ENCODE measurements around the gene PIH1D2. TPM values are rescaled to one million over a fixed set of nuclear protein-coding genes. Genes with fewer than 3 reads are reported as not detected.

PIH1D2 gene
- total and polyA plus RNA-seq, 2 donors (not counting 3 experiments of a cell fraction or from before 2014, with no cell fraction given): 0.51 to 1.3 TPM

DNA sequence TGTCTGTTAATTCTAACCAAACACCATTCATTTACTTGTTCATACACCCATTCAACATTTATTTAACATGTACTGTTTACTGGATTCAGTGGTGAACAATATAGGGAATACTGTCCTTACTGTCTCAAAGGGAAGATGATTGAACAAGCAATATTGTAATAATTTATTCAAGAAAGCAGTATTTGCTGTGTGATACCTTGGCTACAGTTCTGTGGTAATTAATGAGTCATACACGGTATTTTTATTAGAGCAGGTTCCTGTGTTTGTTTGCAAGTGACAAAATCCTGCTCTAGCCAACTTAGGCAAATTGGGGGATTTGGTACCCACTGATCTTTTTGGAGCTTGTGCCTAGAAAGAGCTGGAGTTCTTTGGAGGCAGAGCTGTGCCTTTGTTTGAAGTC is 15.7 kb downstream of the PIH1D2 start:
- H3K27me3 ChIP-seq (ENCODE audit: control insufficient read depth in 2 of 2, insufficient read depth in 2 of 2, low read length in 2 of 2): no peaks in the 10 kb centered on the region
- dilution Hi-C loops (cut with MboI; ENCODE audit: extremely low pct_ligation_motif_present, low sequenced_read_pairs): no loop called here
- H3K9me1 ChIP-seq (replicated peaks; ENCODE audit: control insufficient read depth, extremely low read depth, insufficient read depth, low read length): no peaks in the 10 kb centered on the region
- no peak overlapping the region for H2AFZ ChIP-seq (ENCODE audit: low read depth, low read length)
- ChIA-PET POLR2A (no interaction called here), CTCF (interaction anchor here (1.0 to 1.7 kb wide), 3 partner anchors 15 to 44 kb away, joined by 3 to 4 read pairs (median 4); no protein-coding TSS in a partner anchor)
- H3K4me3 ChIP-seq (replicated peaks in 1 of 3; ENCODE audit: insufficient read depth in 1 of 3, low read depth in 1 of 3, low read length in 3 of 3): no peak overlapping the region
- no peaks in the 10 kb centered on the region for H3K79me2 ChIP-seq (ENCODE audit: control insufficient read depth, insufficient read depth, low read length)
- peaks cover 9% of the 10 kb centered on the region for H3K4me1 ChIP-seq (ENCODE audit: control insufficient read depth, extremely low read depth, insufficient read depth, low read length)
- H3K4me2 ChIP-seq (ENCODE audit: insufficient read depth, low read length): no peak overlapping the region
- H4K20me1 ChIP-seq (replicated peaks; ENCODE audit: control insufficient read depth, extremely low read depth, insufficient read depth, low read length): no peaks in the 10 kb centered on the region
- DNase-seq (ENCODE audit: low read depth, low spot score): peak; percentile 47
- H3K9me3 ChIP-seq (replicated peaks; ENCODE audit: control insufficient read depth, insufficient read depth, low read length): no peaks in the 10 kb centered on the region
- no TSS peak for BruUV-seq (replicated peaks)
- intact Hi-C loops (cut with micrococcal nuclease): loop anchor here (1.0 kb wide), 1 partner anchor 9 kb away; no protein-coding TSS in a partner anchor
- no peak overlapping the region for H3K9ac ChIP-seq (replicated peaks; ENCODE audit: extremely low read depth, insufficient read depth, low read length)
- H3K36me3 ChIP-seq (ENCODE audit: control insufficient read depth in 2 of 2, extremely low read depth in 1 of 2, insufficient read depth in 2 of 2, low read length in 2 of 2): peaks cover 2 to 10% of the 10 kb centered on the region in 2 experiments
- FAIRE-seq: no peak
- H3K27ac ChIP-seq (ENCODE audit: insufficient read depth, low read depth, low read length): no peak overlapping the region
- TF ChIP-seq JUN (IDR thresholded peaks at IDR 0.05; ENCODE audit: borderline replicate concordance, insufficient read depth, insufficient read length, low read depth): peak; percentile 60
- TF ChIP-seq FOS (IDR thresholded peaks at IDR 0.05; ENCODE audit: borderline replicate concordance, insufficient read depth, low read length): peak; percentile 25
- TF ChIP-seq, protein P1, sequence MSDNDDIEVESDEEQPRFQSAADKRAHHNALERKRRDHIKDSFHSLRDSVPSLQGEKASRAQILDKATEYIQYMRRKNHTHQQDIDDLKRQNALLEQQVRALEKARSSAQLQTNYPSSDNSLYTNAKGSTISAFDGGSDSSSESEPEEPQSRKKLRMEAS (IDR thresholded peaks at IDR 0.05; ENCODE audit: insufficient read depth, insufficient read length): no peak

DNA sequence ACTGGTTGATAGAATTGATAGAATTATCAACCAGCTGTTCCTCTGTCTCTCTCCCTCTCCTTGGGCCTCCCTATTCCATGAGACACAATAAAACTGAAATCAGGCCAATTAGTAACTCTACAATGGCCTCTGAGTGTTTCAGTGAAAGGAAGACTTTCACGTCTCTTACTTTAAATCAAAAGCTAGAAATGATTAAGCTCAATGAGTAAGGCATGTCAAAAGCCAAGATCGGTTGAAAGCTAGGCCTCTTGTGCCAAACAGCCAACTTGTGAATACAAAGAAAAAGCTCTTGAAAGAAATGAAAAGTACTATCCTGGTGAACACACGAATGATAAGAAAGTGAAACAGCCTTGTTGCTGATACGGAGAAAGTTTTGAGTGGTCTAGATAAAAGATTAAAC is 16.6 kb downstream of the PIH1D2 start:
- Histone ChIP-seq H3K36me3 (ENCODE audit: control insufficient read depth in 2 of 2, extremely low read depth in 1 of 2, insufficient read depth in 2 of 2, low read length in 2 of 2) (peaks cover 5% of the 10 kb centered on the region in 2 experiments), H3K27me3 (ENCODE audit: control insufficient read depth in 2 of 2, insufficient read depth in 2 of 2, low read length in 2 of 2) (no peaks in the 10 kb centered on the region), H3K27ac (ENCODE audit: insufficient read depth, low read depth, low read length) (no peak overlapping the region), H3K4me2 (ENCODE audit: insufficient read depth, low read length) (no peak overlapping the region), H3K9me3 (replicated peaks; ENCODE audit: control insufficient read depth, insufficient read depth, low read length) (no peaks in the 10 kb centered on the region), H4K20me1 (replicated peaks; ENCODE audit: control insufficient read depth, extremely low read depth, insufficient read depth, low read length) (no peaks in the 10 kb centered on the region), H3K79me2 (ENCODE audit: control insufficient read depth, insufficient read depth, low read length) (no peaks in the 10 kb centered on the region), H3K9me1 (replicated peaks; ENCODE audit: control insufficient read depth, extremely low read depth, insufficient read depth, low read length) (no peaks in the 10 kb centered on the region), H3K4me1 (ENCODE audit: control insufficient read depth, extremely low read depth, insufficient read depth, low read length) (peaks cover 9% of the 10 kb centered on the region), H3K4me3 (replicated peaks in 1 of 3; ENCODE audit: insufficient read depth in 1 of 3, low read depth in 1 of 3, low read length in 3 of 3) (no peak overlapping the region), H3K9ac (replicated peaks; ENCODE audit: extremely low read depth, insufficient read depth, low read length) (no peak overlapping the region), H2AFZ (ENCODE audit: low read depth, low read length) (no peak overlapping the region)
- DNase-seq (ENCODE audit: low read depth, low spot score) (no peak), FAIRE-seq (no peak)
- no TSS peak for BruUV-seq (replicated peaks)
- CTCF ChIA-PET: interaction anchor here (0.7 to 1.7 kb wide), 2 partner anchors 15 to 125 kb away, joined by 3 to 4 read pairs; no protein-coding TSS in a partner anchor
- dilution Hi-C loops (cut with MboI; ENCODE audit: extremely low pct_ligation_motif_present, low sequenced_read_pairs) (no loop called here), intact Hi-C loops (cut with micrococcal nuclease) (no loop called here)
- POLR2A ChIA-PET: no interaction called here
- TF ChIP-seq EZH2 (IDR thresholded peaks at IDR 0.05; ENCODE audit: borderline replicate concordance, low read depth, low read length, severe bottlenecking) (no peak), POLR2AphosphoS5 (IDR thresholded peaks at IDR 0.05; ENCODE audit: insufficient read depth, low read depth, low read length) (no peak)

All from endothelial cell of umbilical vein (primary cell).